Gastrocnemius medialis (tissue), 4 donors: ENCODE data around the gene NIFK. TPM values are rescaled to one million over a fixed set of nuclear protein-coding genes. Genes with fewer than 3 reads are reported as not detected.
"Not testable (repeated sequence)": the region's sequence is repeated elsewhere in the genome, so short reads cannot be mapped to it uniquely, and the experiment has no call there.

Source experiments
- ATAC-seq, 2 donors: fragments of 150-250 bp; one replicate each; pipeline ENCODE4 v1.9.1; 2016
- DNase-seq, 2 donors: peaks; one replicate each; pipeline ENCODE4 v3.0.0-alpha.2; 2019
- H3K27ac ChIP-seq, 4 donors: fragments of 200-600 bp; sonication (generic); 1 replicate in 1 of 4; 2 replicates in 3 of 4; pipeline ENCODE4 v1.5.1; 2016 to 2018; ENCODE audit warnings: mild to moderate bottlenecking in 2 of 4, moderate library complexity in 1 of 4
- H3K27me3 ChIP-seq, 3 donors: fragments of 200-600 bp; sonication (generic) in 2 of 3; 1 replicate in 1 of 3; 2 replicates in 2 of 3; pipeline versions ENCODE4 v1.5.1 to v1.6.0; 2016 to 2019; ENCODE audit warnings: mild to moderate bottlenecking in 1 of 3, moderate library complexity in 1 of 3
- H3K36me3 ChIP-seq, 2 donors: fragments of 200-600 bp; sonication (generic) in 1 of 2; one replicate each; pipeline ENCODE4 v1.5.1; 2017 to 2018
- H3K4me1 ChIP-seq, 2 donors: fragments of 200-600 bp; sonication (generic) in 1 of 2; one replicate each; pipeline ENCODE4 v1.5.1; 2016 to 2017; ENCODE audit warnings: mild to moderate bottlenecking in 2 of 2
- H3K4me3 ChIP-seq, 4 donors: fragments of 200-600 bp; sonication (generic) in 3 of 4; 1 replicate in 1 of 4; 2 replicates in 3 of 4; pipeline ENCODE4 v1.5.1; 2016 to 2019; ENCODE audit warnings: mild to moderate bottlenecking in 2 of 4
- H3K9me3 ChIP-seq, 3 donors: fragments of 200-600 bp; sonication (generic) in 2 of 3; 1 replicate in 1 of 3; 2 replicates in 2 of 3; pipeline ENCODE4 v1.5.1; 2016 to 2019
- CTCF ChIP-seq, 5 experiments: fragments of 450-650 bp in 3 of 5; fragments of 200-600 bp in 2 of 5; sonication (generic) in 2 of 5; IDR thresholded peaks in 4 of 5; conservative IDR thresholded peaks in 1 of 5; 1 replicate in 4 of 5; 2 replicates in 1 of 5; pipeline ENCODE4 v1.5.1; 2016 to 2019; ENCODE audit warnings: antibody characterized with exemption in 5 of 5, mild to moderate bottlenecking in 3 of 5, moderate library complexity in 3 of 5
- POLR2A ChIP-seq, 2 donors: fragments of 450-650 bp; IDR thresholded peaks; one replicate each; pipeline ENCODE4 v1.6.1; 2017; ENCODE audit warnings: antibody characterized with exemption in 2 of 2, mild to moderate bottlenecking in 2 of 2, moderate library complexity in 2 of 2
- in situ Hi-C, 4 donors: fragments of 200-750 bp; cut with MboI; loops; one replicate each; pipeline versions ENCODE4 v1.15.0 to v1.8.0; 2017; ENCODE audit warnings: low sequenced_read_pairs in 4 of 4
- intact Hi-C: fragments of 100-400 bp; cut with DNase I; formaldehyde crosslinking; loops from one replicate; pipeline ENCODE4 v1.15.1; 2023; ENCODE audit warnings: low total_unique reads
- total RNA-seq, 4 donors: library from RNA; depleted of rRNA; stranded (reverse); fragments of >200 nt; gene quantifications; one replicate each; pipeline versions ENCODE4 v1.1.0 to v1.2.3, GENCODE V29; 2016

NIFK gene
- total RNA-seq, 4 donors from 2014 or later = 31.1 to 42.3 (median 37.3) TPM

GRCh38 chr2:121695171-121695451 lies 41.6 kb downstream of the NIFK start:
- ATAC-seq = no peak
- Histone ChIP-seq H3K27me3 (no peaks in the 10 kb centered on the region), H3K27ac (no peak overlapping the region), H3K4me3 (no peak overlapping the region), H3K4me1 (peaks cover 6% of the 10 kb centered on the region in 2 donors), H3K9me3 (no peaks in the 10 kb centered on the region), H3K36me3 (no peaks in the 10 kb centered on the region)
- intact Hi-C loops = loop anchor here (5.0 kb wide), 1 partner anchor 43 kb away; no protein-coding TSS in a partner anchor
- TF ChIP-seq POLR2A (IDR thresholded peaks at IDR 0.05) (no peak), CTCF (IDR thresholded peaks at IDR 0.05 in 4 of 5, conservative IDR thresholded peaks at IDR 0.05 in 1 of 5) (no peak)
- DNase-seq = no peak
- in situ Hi-C loops = no loop called here

GRCh38 chr2:121694398-121695170 lies 42.1 kb downstream of the NIFK start:
- H3K4me3 ChIP-seq = no peak overlapping the region
- intact Hi-C loops (loop anchor here (5.0 kb wide), 1 partner anchor 42 kb away; no protein-coding TSS in a partner anchor), in situ Hi-C loops (no loop called here)
- H3K4me1 ChIP-seq = peaks cover under 1 to 3% of the 10 kb centered on the region in 2 donors
- H3K9me3 ChIP-seq = no peaks in the 10 kb centered on the region
- ATAC-seq = no peak
- TF ChIP-seq CTCF (IDR thresholded peaks at IDR 0.05 in 4 of 5, conservative IDR thresholded peaks at IDR 0.05 in 1 of 5) (no peak), POLR2A (IDR thresholded peaks at IDR 0.05) (no peak)
- H3K27ac ChIP-seq = no peak overlapping the region
- H3K36me3 ChIP-seq = no peaks in the 10 kb centered on the region
- no peaks in the 10 kb centered on the region for H3K27me3 ChIP-seq
- DNase-seq = no peak

DNA sequence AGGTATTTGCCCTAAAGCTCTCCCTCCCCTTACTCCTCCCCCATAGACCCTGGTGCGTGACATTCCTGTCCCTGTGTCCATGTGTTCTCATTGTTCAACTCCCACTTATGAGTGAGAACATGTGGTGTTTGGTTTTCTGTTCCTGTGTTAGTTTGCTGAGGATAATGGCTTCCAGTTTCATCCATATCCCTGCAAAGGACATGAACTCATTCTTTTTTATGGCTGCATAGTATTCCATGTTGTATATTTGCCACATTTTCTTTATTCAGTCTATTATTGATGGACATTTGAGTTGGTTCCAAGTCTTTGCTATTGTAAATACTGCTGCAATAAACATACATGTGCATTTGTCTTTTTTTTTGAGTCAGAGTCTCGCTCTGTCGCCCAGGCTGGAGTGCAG lies 46.1 kb downstream of the NIFK start:
- H3K36me3 ChIP-seq, intact Hi-C loops: not testable (repeated sequence)

GRCh38 chr2:121690095-121690494 lies 46.6 kb downstream of the NIFK start:
- Histone ChIP-seq H3K27me3 (no peaks in the 10 kb centered on the region), H3K9me3 (no peaks in the 10 kb centered on the region), H3K27ac (no peak overlapping the region), H3K36me3 (no peaks in the 10 kb centered on the region), H3K4me1 (peaks cover 0 to 4% of the 10 kb centered on the region in 2 donors), H3K4me3 (no peak overlapping the region)
- DNase-seq (no peak), ATAC-seq (no peak)
- intact Hi-C loops = no loop called here
- no peak for TF ChIP-seq CTCF (IDR thresholded peaks at IDR 0.05 in 4 of 5, conservative IDR thresholded peaks at IDR 0.05 in 1 of 5)
- no peak for TF ChIP-seq POLR2A (IDR thresholded peaks at IDR 0.05)
- in situ Hi-C loops = no loop called here

More for the DNA sequence above, 46.1 kb downstream of the NIFK start:
- H3K4me1 ChIP-seq, H3K27me3 ChIP-seq, ATAC-seq, H3K9me3 ChIP-seq, DNase-seq, in situ Hi-C loops, H3K4me3 ChIP-seq, H3K27ac ChIP-seq: not testable (repeated sequence)

GRCh38 chr2:121689356-121689755 lies 47.3 kb downstream of the NIFK start:
- H3K27me3 ChIP-seq = no peaks in the 10 kb centered on the region
- H3K4me1 ChIP-seq = peaks cover 0 to 4% of the 10 kb centered on the region in 2 donors
- TF ChIP-seq CTCF (IDR thresholded peaks at IDR 0.05 in 4 of 5, conservative IDR thresholded peaks at IDR 0.05 in 1 of 5) (peak in 3 of 5 experiments; percentile 17 to 33 (median 32)), POLR2A (IDR thresholded peaks at IDR 0.05) (no peak)
- intact Hi-C loops = no loop called here
- no peaks in the 10 kb centered on the region for H3K9me3 ChIP-seq
- in situ Hi-C loops = no loop called here
- H3K27ac ChIP-seq = no peak overlapping the region
- H3K4me3 ChIP-seq = no peak overlapping the region
- peak; percentile 27 to 30 for ATAC-seq
- H3K36me3 ChIP-seq = no peaks in the 10 kb centered on the region
- DNase-seq = no peak
